HS-27A (cell line): Measurements from ENCODE around the gene KCNG4.
A peak's percentile ranks its signal among the peaks of the same experiment; 100 is the strongest.
"Not testable (repeated sequence)": the region's sequence is repeated elsewhere in the genome, so short reads cannot be mapped to it uniquely, and the experiment has no call there.

ENCODE experiments used
- DNase-seq: peaks from one replicate; pipeline ENCODE4 v3.0.0-alpha.2; 2012; ENCODE audit warnings: low read depth, missing footprints

The KCNG4 gene

DNA sequence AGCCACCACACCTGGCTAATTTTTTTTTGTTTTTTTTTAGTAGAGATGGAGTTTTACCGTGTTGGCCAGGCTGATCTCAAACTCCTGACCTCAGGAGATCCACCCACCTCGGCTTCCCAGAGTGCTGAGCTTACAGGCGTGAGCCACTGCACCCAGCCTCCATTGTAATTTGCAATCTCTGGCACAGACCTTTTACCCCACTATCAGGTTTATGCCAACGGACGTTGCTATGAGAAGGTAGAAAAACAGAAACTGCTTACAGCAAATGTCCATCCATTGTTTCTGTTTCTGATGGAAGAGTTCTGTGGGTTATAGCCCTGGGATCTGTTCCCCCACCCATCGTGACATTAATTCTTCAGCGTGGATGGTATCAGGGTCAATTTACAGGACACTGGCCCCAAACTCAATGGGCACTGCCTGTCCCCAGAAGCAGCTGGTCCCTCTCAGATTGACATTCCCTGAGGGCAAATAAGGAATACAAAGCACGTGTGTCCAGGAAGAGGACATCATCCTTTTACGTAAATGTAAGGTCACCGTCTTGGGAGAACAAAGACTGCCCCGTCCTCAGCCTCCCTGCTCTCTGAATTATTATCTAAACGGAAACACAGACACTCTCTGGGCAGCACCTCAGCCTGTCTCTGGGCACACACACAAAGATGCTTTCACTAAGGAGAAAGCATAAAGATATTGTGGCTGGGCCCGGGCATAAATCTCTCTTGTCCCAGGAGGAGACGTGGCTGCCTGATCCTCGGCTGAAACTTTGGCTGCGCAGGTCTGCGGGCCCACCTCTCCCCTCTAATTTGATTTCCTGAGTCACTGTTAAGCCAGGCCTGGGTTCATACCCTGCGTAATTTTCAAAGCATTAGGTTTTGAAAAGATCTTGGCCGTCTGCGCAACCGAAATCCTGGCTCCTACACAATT lies 5.2 kb downstream of the KCNG4 start:
- no peak for DNase-seq

- DNase-seq, result no peak
Observed at GRCh38 chr16:84233748-84234147, 6.1 kb downstream of the KCNG4 start.

DNA sequence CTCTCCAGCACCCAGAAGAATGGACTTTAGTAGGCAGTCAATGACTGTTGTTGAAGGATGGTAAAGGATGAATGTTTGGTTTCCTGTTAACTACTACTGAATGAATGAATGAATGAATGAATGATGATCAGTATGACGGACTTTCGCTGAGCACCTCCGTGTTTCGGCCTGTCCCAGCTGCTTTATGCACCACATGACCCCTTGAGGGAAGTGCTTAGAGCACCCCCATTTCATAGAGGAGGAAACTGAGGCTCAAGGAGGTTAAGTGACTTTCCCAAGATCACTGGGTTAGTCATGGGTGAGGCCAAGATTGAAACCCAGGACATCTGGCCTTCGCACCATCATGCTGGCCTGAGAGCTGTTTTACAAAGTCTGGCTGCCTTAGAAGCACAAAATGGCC lies 6.8 kb downstream of the KCNG4 start:
- no peak for DNase-seq

DNA sequence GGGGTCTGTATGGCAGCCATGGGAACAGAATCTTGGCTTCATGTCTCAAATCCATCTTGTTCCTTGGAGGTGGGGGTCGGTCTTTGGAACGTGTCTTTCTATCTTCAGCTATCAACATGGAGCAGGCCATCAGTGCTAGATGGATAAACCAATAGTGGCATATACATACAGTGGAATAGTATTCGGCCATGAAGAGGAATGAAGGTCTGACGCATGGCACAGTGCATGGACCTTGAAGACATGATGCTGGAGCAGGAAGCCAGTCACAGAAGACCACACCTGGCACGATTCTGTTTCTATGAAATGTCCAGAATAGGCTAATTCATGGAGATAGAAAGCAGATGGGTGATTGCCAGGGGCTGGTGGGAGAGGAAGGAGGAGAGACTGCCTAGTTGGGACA lies 7.8 kb downstream of the KCNG4 start:
- no peak for DNase-seq

- no peak for DNase-seq
Observed at GRCh38 chr16:84229471-84229870, 10.3 kb downstream of the KCNG4 start.

- DNase-seq, result peak; percentile 62
Observed at GRCh38 chr16:84228256-84228838, 11.5 kb downstream of the KCNG4 start.

DNA sequence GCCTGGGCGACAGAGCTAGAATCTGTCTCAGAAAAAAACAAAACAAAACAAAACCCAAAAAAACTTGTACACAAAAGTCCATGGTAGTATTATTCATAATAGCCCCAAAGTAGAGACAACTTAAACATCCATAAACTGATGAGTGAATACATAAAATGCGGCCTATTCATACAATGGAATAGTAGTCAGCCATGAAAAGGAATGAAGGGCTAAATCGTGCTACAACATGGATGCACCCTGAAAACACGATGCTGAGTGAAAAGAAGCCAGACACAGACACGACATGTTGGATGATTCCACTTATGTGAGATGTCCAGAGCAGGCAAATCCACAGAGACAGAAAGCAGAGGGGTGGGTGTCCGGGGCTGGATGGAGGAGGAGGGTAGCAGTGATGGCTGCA lies 12.3 kb downstream of the KCNG4 start:
- no peak for DNase-seq

GRCh38 chr16:84226026-84226425 lies 13.8 kb downstream of the KCNG4 start:
- no peak for DNase-seq

GRCh38 chr16:84225571-84225970 lies 14.2 kb downstream of the KCNG4 start:
- DNase-seq, result no peak

- no peak for DNase-seq
Observed at GRCh38 chr16:84225126-84225525, 14.7 kb downstream of the KCNG4 start.

GRCh38 chr16:84224554-84224953 lies 15.3 kb downstream of the KCNG4 start:
- DNase-seq, result no peak

DNA sequence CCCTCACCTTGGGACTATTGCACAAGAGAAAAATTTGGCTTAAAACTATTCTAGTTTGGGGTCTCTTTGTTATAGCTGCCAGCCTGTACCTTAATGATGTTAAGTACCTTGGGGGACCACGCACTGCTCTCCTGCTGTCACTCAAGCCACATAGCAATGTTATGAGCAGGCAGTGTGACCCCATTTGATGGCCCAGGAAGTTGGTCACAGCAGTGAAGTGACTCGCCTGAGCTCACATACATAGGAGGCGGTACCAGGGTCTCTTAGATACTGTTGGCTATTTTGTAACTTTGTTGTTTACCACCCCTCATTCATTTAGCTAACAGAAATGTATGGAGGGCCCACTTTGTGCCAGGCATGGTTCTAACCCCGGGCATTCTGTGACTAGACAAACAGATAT lies 16.4 kb downstream of the KCNG4 start:
- DNase-seq, result no peak

- no peak for DNase-seq
Observed at GRCh38 chr16:84220851-84221250, 19.0 kb downstream of the KCNG4 start.

DNA sequence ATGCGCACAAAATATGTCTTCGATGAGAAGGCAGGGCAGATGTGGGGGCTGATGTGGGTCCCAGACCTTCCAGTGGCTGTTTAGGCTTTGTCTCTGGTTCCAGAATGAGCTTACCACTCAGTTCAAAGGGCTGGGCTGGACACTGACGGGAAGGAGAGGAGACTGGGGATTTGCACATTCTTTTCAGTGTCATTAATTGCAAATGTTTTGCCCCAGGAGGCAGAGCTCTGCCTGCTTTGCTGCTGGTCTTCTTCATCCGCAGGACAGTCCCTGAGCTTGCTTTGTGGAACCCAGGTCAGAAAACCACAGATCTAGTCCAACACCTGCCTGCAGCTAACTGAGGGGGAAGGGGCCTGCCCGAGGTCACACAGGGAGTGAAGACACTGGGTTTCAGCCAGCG lies 20.9 kb downstream of the KCNG4 start:
- DNase-seq, result no peak

GRCh38 chr16:84218176-84218823 lies 21.5 kb downstream of the KCNG4 start:
- no peak for DNase-seq

DNA sequence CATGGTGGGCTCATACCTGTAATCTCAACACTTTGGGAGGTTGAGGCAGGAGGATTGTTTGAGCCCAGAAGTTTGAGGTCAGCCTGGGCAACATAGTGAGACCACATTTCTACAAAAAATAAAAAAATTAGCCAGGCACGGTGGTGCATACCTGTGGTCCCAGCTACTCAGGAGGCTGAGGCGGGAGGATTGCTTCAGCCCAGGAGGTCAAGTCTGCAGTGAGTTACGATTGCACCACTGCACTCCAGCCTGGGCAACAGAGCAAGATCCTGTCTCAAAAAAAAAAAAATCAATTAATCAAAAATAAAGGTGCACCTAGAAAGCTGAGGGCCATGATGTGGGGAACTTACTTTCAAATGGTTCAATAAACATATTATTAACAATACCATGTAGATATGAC lies 23.7 kb downstream of the KCNG4 start:
- not testable (repeated sequence) for DNase-seq

GRCh38 chr16:84215531-84215930 lies 24.3 kb downstream of the KCNG4 start:
- no peak for DNase-seq

- DNase-seq, result no peak
Observed at GRCh38 chr16:84214451-84215066, 25.3 kb downstream of the KCNG4 start.

DNA sequence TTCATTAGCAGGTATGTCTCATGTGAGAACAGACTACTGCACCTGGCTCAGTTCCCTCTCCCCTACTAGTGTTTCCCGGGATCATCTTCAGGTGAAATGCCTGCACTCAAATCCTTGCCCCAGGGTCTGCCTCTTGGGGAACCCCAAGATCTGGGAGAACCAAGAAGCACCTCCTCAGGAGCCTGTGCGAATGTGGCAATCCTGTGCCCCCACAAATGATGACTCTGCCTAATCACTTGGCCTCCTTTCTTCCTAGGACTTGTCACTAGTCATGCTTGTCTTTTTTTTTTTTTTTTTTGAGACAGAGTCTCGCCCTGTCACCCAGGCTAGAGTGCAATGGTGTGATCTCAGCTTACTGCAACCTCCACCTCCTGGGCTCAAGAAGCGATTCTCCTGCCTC lies 27.2 kb downstream of the KCNG4 start:
- DNase-seq, result no peak

GRCh38 chr16:84212154-84212553 lies 27.7 kb downstream of the KCNG4 start:
- DNase-seq, result no peak

- DNase-seq, result no peak
Observed at GRCh38 chr16:84209989-84210388, 29.8 kb downstream of the KCNG4 start.

DNA sequence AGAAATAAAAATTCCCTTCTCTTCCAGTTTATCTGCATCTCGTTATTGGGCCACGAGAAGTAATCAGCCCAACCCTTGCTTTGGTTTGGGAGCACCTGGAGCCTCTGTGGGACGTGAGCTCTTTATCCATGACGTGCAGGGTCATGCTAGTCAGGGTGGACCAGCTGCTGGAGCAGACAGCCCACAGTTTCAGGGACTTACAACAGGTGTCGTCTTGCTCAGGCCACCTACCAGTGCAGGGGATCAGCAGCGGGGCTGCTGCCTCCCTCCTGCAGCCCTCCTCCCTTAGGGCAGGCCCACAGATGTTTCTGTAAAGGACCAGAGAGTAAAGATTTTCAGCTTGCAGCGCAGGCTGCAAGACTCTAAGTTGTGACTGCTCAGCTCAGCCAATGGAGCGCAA lies 31.9 kb downstream of the KCNG4 start:
- no peak for DNase-seq

GRCh38 chr16:84207251-84207650 lies 32.6 kb downstream of the KCNG4 start:
- DNase-seq, result no peak
